ENCODE data around the gene CCNL1.

The CCNL1 gene

DNA sequence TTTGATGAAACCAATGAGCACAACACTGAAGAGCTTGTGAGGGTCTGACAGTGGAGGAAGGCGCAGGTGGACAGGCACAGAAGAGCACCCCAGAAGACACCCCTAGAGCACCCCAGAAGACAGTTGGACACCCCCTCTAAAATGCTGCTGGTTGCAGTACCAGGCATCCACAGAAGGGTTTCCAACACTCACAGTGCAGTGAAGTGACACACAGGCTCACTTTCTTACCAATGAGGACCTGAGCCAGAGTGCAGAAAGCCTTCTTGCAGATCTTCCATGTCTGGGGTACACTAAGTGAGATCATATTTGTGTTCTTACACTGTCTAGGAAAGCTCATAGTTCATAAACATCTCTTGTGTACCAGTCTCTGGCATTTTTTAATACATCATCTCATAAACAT lies 27.6 kb downstream of the CCNL1 start:
- Histone ChIP-seq H3K27ac (peak overlapping the region in 1 of 2 donors; percentile 73), H3K4me3 (no peak overlapping the region)
- TF ChIP-seq, protein P1, sequence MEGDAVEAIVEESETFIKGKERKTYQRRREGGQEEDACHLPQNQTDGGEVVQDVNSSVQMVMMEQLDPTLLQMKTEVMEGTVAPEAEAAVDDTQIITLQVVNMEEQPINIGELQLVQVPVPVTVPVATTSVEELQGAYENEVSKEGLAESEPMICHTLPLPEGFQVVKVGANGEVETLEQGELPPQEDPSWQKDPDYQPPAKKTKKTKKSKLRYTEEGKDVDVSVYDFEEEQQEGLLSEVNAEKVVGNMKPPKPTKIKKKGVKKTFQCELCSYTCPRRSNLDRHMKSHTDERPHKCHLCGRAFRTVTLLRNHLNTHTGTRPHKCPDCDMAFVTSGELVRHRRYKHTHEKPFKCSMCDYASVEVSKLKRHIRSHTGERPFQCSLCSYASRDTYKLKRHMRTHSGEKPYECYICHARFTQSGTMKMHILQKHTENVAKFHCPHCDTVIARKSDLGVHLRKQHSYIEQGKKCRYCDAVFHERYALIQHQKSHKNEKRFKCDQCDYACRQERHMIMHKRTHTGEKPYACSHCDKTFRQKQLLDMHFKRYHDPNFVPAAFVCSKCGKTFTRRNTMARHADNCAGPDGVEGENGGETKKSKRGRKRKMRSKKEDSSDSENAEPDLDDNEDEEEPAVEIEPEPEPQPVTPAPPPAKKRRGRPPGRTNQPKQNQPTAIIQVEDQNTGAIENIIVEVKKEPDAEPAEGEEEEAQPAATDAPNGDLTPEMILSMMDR (IDR thresholded peaks at IDR 0.05) = no peak
- DNase-seq (ENCODE audit: low spot score) = no peak

DNA sequence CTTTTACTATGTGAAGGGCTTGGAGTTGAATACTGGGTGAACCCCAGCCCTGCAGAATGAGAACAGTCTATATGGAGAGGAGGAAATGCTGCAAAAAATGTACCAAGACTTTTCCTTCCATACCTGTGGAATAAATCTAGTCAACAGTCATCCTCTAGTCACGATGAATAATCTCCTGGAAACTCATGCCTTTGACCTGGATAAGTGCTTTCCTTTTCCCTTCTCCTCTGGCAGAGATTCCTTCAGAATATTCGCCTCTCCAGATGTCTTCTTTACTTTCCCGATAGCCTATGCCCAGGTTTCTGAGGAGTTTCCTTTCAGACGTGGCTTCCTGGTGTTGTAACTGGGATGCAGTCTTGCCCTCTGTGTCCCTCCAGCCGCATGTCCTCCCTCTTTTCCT lies 28.1 kb downstream of the CCNL1 start:
- TF ChIP-seq, protein P1 (IDR thresholded peaks at IDR 0.05) = no peak
- Histone ChIP-seq H3K27ac (no peak overlapping the region), H3K4me3 (no peak overlapping the region)
- DNase-seq (ENCODE audit: low spot score) = no peak

DNA sequence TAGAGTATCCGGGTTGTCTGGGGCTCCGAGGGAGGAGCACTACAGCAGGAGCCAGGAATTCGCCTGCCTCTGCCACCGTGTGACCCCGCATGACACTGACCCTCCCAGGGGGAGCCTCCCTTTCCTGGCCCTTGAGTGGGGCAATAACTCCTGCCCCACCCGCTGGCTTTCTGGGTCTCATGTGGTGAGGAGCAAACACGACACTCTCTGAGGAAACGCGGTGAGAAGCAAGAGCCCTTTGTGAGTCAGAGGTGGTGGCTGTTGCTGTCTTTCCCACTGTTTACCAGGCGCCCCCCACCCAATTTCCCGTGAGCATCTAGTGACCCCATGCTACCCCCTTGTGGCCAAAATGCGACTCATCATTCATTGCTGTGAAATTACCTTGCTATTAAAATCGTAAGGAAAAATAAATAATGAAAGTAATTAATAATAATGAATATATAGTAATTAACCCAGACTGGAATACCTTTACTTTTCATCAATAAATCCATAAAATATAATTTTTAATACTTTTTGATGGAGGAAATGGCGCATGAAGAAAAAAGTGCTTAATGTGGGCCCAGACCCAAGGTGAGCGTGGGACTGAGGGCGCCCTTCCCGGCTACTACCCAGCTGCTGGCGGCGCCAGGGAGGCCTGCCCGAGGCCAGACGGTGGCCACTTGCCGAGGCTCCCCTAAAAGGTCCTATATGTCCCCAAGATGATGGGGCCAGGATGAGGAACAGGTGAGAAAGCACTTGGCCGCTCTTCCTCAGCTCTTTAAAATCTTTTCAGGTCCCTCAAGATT lies 29.3 kb downstream of the CCNL1 start:
- TF ChIP-seq, protein P1 (IDR thresholded peaks at IDR 0.05) = no peak
- DNase-seq (ENCODE audit: low spot score) = no peak
- Histone ChIP-seq H3K27ac (peak overlapping the region; percentile 8 to 77), H3K4me3 (peak overlapping the region; percentile 35)

DNA sequence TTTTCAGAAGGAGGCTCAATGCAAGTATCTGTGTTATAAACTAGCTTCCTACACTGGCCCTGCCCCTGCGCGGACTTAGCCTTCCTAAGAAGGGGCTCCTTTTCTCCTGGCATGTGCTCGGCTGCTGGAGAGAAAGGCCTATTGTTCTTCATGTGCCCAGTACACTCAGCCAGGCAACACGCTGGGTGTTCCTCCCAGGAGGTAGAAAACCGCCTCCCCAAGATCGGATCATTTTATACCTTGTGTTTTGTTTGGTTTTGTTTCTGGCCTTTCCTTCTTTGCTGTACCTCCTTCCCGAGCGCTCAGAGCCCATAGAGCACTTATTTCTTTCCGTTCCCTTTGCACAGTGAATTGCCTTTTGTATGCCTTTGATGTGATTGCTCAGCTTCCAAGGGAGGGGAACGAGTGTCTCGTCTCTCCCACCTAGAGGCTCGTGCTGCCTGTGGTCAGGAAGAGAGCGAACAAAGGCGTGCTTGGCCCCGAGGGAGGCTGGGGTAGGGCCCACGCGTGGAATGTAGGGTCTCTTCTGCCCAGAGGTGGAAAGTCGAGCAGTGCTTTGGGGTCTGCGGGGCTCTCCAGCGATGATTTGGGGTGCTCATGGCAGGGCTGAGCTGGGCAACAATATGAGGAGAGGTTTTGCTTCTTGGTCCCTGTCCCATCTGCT lies 30.0 kb downstream of the CCNL1 start:
- no peak for DNase-seq (ENCODE audit: low spot score)
- Histone ChIP-seq H3K27ac (peak overlapping the region; percentile 8 to 77), H3K4me3 (peak overlapping the region; percentile 35)
- TF ChIP-seq, protein P1 (IDR thresholded peaks at IDR 0.05) = no peak

DNA sequence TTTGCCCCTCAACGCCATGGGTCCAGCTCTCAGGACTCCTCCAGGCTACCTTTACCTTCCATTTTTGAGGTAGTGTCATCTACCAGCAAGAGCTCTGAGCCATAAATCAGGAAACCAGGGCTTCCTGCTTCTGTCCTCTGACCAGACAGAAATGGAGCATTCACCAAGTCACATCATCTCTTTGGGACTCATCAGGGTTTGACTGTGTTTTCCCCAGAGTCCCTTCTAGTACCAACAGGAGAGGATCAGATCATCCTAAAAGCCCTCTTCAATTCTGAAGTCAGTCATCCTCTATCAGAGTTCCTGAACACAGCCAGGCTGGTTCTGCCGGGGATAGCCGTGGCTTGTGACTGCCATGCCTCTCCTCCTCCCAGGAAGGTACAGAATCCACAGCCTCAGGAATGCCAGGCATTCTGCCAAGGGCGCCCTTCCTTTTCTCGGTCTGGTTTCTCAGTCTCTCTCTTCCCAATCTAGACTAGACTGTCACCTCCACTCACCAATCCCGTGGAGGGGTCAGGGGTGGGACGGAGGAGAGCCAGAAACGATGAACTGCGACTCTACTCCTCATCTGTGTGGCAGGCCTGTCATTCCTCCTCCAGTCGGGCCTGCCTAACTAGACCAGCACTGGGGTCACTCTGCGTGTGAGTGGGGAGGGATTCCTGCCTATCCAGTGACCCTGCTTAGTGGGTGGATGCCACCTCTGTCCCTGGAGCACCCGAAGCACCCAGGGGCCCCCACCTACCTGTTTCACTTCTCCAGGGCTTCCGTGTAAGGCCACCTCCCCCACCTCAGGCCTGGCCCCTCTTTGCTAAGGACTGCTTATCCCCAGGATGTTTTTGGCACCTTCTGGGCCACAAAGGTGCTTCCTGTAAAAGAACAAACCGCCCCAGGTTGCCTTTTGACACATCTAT lies 30.9 kb downstream of the CCNL1 start:
- TF ChIP-seq, protein P1 (IDR thresholded peaks at IDR 0.05) = no peak
- Histone ChIP-seq H3K27ac (peak overlapping the region; percentile 11 to 79), H3K4me3 (no peak overlapping the region)
- DNase-seq (ENCODE audit: low spot score) = no peak

DNA sequence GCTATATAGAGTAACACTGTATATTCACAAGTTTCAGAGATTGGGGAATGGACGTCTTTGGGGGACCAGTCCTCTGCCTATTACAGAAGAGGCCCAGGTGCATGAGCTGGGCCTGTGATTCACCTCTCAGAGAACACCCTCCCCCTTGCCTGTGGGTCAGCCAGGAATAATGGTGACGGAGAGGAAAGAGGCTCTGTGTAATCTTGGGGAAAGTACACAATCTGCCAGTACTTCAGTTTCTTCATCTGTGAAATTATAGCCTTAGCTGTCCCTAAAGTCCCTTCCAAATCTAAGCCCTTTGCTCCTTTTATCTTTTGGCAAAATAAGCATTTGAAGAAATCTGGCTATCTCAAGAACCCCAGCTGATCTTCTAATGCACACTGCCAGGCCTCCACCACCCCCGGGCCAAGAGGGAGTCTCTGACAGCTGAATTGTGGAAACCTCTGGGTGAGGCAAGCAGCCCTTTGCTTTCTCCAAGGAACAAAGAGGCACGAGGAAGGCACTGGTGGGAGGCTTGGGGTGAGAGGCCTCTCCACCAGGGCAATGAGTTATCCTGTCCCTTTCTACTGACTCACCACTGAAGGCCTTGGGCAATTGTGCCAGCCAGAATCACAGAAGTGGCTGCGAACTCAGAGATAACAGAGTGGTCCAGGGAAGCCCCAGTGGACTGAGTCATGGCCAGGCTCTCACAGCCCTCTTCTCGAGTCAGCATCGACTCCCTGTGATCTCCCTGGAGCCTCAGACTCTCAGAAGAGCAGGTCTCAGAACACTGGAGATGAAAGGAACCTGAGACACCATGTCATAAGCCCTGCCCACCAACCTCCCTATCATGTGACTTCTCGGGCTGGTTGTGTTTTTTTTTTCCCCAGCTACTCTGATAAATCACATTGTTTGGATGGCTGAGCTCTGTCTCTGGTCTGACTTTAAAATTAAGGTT lies 31.8 kb downstream of the CCNL1 start:
- peak; percentile 87 for DNase-seq (ENCODE audit: low spot score)
- Histone ChIP-seq H3K27ac (peak overlapping the region; percentile 11 to 79), H3K4me3 (no peak overlapping the region)
- TF ChIP-seq, protein P1 (IDR thresholded peaks at IDR 0.05) = no peak

All from coronary artery (tissue), 2 donors.